HepG2 (cell line): Measurements from ENCODE around the gene KIF19. TPM values are rescaled to one million over a fixed set of nuclear protein-coding genes. Genes with fewer than 3 reads are reported as not detected.

Experiments
- AGO2 ChIP-seq: fragments of 200-400 bp; formaldehyde crosslinking; optimal IDR thresholded peaks from 2 replicates; pipeline ENCODE3; 2017; ENCODE audit warnings: mild to moderate bottlenecking, low read depth, low read length, moderate library complexity
- DNMT1 ChIP-seq: sonication (generic); formaldehyde crosslinking; IDR thresholded peaks from 2 replicates; pipeline ENCODE4 v1.5.1; 2020; ENCODE audit warnings: mild to moderate bottlenecking, missing genetic modification reagents
- FLYWCH1 ChIP-seq: sonication (generic); formaldehyde crosslinking; IDR thresholded peaks from 2 replicates; pipeline ENCODE4 v1.8.1; 2023; ENCODE audit warnings: mild to moderate bottlenecking, missing genetic modification reagents
- FOXC1 ChIP-seq: sonication (generic); formaldehyde crosslinking; IDR thresholded peaks from 2 replicates; pipeline ENCODE4 v1.8.0; 2022; ENCODE audit warnings: mild to moderate bottlenecking, missing genetic modification reagents, borderline replicate concordance
- GATAD2A ChIP-seq: IDR thresholded peaks from 2 replicates; pipeline ENCODE4 v1.6.1; 2016
- KAT7 ChIP-seq: IDR thresholded peaks from 2 replicates; pipeline ENCODE4 v1.6.1; 2018; ENCODE audit warnings: borderline replicate concordance, missing compliant biosample characterization
- MTF2 ChIP-seq: sonication (generic); formaldehyde crosslinking; IDR thresholded peaks from 2 replicates; pipeline ENCODE4 v1.5.0; 2020; ENCODE audit warnings: missing genetic modification reagents, borderline replicate concordance
- NFYB ChIP-seq: sonication (generic); formaldehyde crosslinking; IDR thresholded peaks from 2 replicates; pipeline ENCODE4 v1.4.0; 2020; ENCODE audit warnings: missing genetic modification reagents
- NFYC ChIP-seq: IDR thresholded peaks from 2 replicates; pipeline ENCODE4 v1.6.1; 2016; ENCODE audit warnings: missing genetic modification reagents, missing compliant biosample characterization
- NKX3-1 ChIP-seq: sonication (generic); formaldehyde crosslinking; IDR thresholded peaks from 2 replicates; pipeline ENCODE4 v1.5.0; 2020; ENCODE audit warnings: missing genetic modification reagents
- PITX1 ChIP-seq: sonication (generic); formaldehyde crosslinking; IDR thresholded peaks from 2 replicates; pipeline ENCODE4 v1.5.1; 2020; ENCODE audit warnings: mild to moderate bottlenecking, missing genetic modification reagents
- POLR2AphosphoS2 ChIP-seq: IDR thresholded peaks from 2 replicates; pipeline ENCODE4 v1.6.1; 2011; ENCODE audit warnings: low read depth, low read length, improper control_type of control experiment
- RBM39 ChIP-seq: fragments of 200-400 bp; formaldehyde crosslinking; IDR thresholded peaks from one replicate; pipeline ENCODE4 v1.6.1; 2018; ENCODE audit warnings: antibody characterized with exemption, mild to moderate bottlenecking, low read depth, low read length; ENCODE audit not compliant: poor library complexity, severe bottlenecking
- RCOR2 ChIP-seq: IDR thresholded peaks from 2 replicates; pipeline ENCODE4 v1.6.1; 2016; ENCODE audit warnings: missing biosample characterization, missing genetic modification reagents
- REXO4 ChIP-seq: sonication (generic); formaldehyde crosslinking; IDR thresholded peaks from 2 replicates; pipeline ENCODE4 v1.8.0; 2022; ENCODE audit warnings: missing genetic modification reagents, mild to moderate bottlenecking, borderline replicate concordance
- SP140L ChIP-seq: sonication (generic); formaldehyde crosslinking; IDR thresholded peaks from 2 replicates; pipeline ENCODE4 v1.4.0; 2020; ENCODE audit warnings: missing genetic modification reagents, borderline replicate concordance
- SRSF4 ChIP-seq: fragments of 200-400 bp; formaldehyde crosslinking; IDR thresholded peaks from one replicate; pipeline ENCODE4 v1.6.1; 2018; ENCODE audit warnings: mild to moderate bottlenecking, low read depth, low read length, moderate library complexity; ENCODE audit not compliant: poor library complexity, severe bottlenecking
- TAF1 ChIP-seq: sonication (generic); formaldehyde crosslinking; IDR thresholded peaks from 2 replicates; pipeline ENCODE4 v1.4.0; 2020; ENCODE audit warnings: missing genetic modification reagents
- TRIM24 ChIP-seq: sonication (generic); formaldehyde crosslinking; IDR thresholded peaks from 2 replicates; pipeline ENCODE4 v1.8.0; 2022; ENCODE audit warnings: mild to moderate bottlenecking, missing genetic modification reagents
- ZNF101 ChIP-seq: sonication (generic); formaldehyde crosslinking; IDR thresholded peaks from 2 replicates; pipeline ENCODE4 v1.4.0; 2020; ENCODE audit warnings: mild to moderate bottlenecking, low read depth, missing genetic modification reagents, borderline replicate concordance
- ZNF225 ChIP-seq: sonication (generic); formaldehyde crosslinking; IDR thresholded peaks from 2 replicates; pipeline ENCODE4 v1.4.0; 2020; ENCODE audit warnings: mild to moderate bottlenecking, missing genetic modification reagents
- ZNF34 ChIP-seq: sonication (generic); formaldehyde crosslinking; IDR thresholded peaks from 2 replicates; pipeline ENCODE4 v1.4.0; 2020; ENCODE audit warnings: mild to moderate bottlenecking, missing genetic modification reagents, borderline replicate concordance
- ZNF720 ChIP-seq: sonication (generic); formaldehyde crosslinking; IDR thresholded peaks from 2 replicates; pipeline ENCODE4 v1.4.0; 2020; ENCODE audit warnings: missing genetic modification reagents
- ZNF879 ChIP-seq: sonication (generic); formaldehyde crosslinking; IDR thresholded peaks from 2 replicates; pipeline ENCODE4 v1.8.1; 2023; ENCODE audit warnings: missing genetic modification reagents
- ZNF883 ChIP-seq: sonication (generic); formaldehyde crosslinking; IDR thresholded peaks from 2 replicates; pipeline ENCODE4 v1.5.1; 2020; ENCODE audit warnings: mild to moderate bottlenecking, missing genetic modification reagents; ENCODE audit errors: not compliant biosample characterization
- ZSCAN25 ChIP-seq: sonication (generic); formaldehyde crosslinking; IDR thresholded peaks from 2 replicates; pipeline ENCODE4 v1.8.0; 2022; ENCODE audit warnings: mild to moderate bottlenecking, missing genetic modification reagents
- polyA plus RNA-seq, 8 experiments: library from polyadenylated mRNA; depleted of rRNA in 3 of 8; stranded (reverse) in 7 of 8; unstranded in 1 of 8; fragments of >200 nt; fragmentation: Illumina TruSeq in 4 of 8; extraction: Trizol in 4 of 8; gene quantifications; 2 replicates each; pipeline versions ENCODE4 v1.2.1 to v1.2.3, GENCODE V29; 2011 to 2016; ENCODE audit warnings: low read depth in 4 of 8, missing spikeins in 1 of 8, mixed read lengths in 1 of 8; ENCODE audit not compliant: insufficient read depth in 1 of 8
- total RNA-seq, 5 experiments: library from RNA; depleted of rRNA; stranded (reverse); fragments of >200 nt; fragmentation: Illumina TruSeq; extraction: Trizol; gene quantifications; 2 replicates each; pipeline ENCODE4 v1.2.3, GENCODE V29; 2016; ENCODE audit warnings: low read depth in 1 of 5
- TF ChIP-seq, protein P1 (sequence below): sonication (generic); formaldehyde crosslinking; IDR thresholded peaks from 2 replicates; pipeline ENCODE4 v1.4.0; 2020; ENCODE audit warnings: missing genetic modification reagents
- TF ChIP-seq, protein P2 (sequence below): IDR thresholded peaks from 2 replicates; pipeline ENCODE4 v1.6.1; 2016; ENCODE audit warnings: missing compliant biosample characterization, missing genetic modification reagents, borderline replicate concordance
- TF ChIP-seq, protein P3 (sequence below): sonication (generic); formaldehyde crosslinking; IDR thresholded peaks from 2 replicates; pipeline ENCODE4 v1.8.1; 2022; ENCODE audit warnings: mild to moderate bottlenecking, missing genetic modification reagents

KIF19 gene
- total and polyA plus RNA-seq, 2 of the 13 experiments (the other 11 are each of a cell fraction or from before 2014, with no cell fraction given), result not detected

DNA sequence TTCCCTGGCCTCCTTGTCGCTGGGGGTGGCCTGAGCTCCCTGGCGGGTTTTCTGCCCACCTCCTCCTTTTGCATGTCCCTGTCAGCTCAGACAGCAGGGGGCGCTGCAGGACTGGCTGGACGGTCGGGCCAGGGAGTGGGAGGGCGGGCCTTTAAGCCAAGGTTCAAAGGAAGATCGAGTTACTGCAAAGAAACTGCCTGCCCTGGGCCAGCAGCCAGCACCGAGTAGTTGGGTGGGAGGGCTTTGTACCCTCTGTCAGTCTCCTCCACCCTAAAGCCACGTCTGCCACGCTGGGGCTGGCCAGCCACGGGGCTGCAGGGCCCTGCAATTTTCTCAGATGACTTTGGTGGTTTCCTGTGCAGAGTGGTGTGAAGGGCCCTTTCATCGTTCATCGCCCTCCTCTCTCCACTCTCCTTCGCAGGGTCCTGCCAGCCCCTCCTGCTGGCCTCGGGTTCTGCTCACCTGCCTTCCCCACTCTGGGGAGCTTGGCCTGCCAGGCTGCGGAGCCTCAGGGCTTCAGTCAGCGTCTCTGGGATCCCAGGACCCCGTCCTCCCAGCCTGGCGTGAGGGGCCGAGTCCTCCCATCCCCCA is 53.6 kb downstream of the KIF19 start (continued):
- TF ChIP-seq RBM39, result peak; percentile 59
- TF ChIP-seq, protein P1, sequence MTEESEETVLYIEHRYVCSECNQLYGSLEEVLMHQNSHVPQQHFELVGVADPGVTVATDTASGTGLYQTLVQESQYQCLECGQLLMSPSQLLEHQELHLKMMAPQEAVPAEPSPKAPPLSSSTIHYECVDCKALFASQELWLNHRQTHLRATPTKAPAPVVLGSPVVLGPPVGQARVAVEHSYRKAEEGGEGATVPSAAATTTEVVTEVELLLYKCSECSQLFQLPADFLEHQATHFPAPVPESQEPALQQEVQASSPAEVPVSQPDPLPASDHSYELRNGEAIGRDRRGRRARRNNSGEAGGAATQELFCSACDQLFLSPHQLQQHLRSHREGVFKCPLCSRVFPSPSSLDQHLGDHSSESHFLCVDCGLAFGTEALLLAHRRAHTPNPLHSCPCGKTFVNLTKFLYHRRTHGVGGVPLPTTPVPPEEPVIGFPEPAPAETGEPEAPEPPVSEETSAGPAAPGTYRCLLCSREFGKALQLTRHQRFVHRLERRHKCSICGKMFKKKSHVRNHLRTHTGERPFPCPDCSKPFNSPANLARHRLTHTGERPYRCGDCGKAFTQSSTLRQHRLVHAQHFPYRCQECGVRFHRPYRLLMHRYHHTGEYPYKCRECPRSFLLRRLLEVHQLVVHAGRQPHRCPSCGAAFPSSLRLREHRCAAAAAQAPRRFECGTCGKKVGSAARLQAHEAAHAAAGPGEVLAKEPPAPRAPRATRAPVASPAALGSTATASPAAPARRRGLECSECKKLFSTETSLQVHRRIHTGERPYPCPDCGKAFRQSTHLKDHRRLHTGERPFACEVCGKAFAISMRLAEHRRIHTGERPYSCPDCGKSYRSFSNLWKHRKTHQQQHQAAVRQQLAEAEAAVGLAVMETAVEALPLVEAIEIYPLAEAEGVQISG (CRISPR knock-in tag), result peak; percentile 60
- TF ChIP-seq SP140L, result no peak
- no peak for TF ChIP-seq ZNF101 (CRISPR knock-in tag)
- no peak for TF ChIP-seq REXO4 (CRISPR knock-in tag)
- no peak for TF ChIP-seq AGO2
- TF ChIP-seq ZNF34 (CRISPR knock-in tag), result no peak
- TF ChIP-seq, protein P2, sequence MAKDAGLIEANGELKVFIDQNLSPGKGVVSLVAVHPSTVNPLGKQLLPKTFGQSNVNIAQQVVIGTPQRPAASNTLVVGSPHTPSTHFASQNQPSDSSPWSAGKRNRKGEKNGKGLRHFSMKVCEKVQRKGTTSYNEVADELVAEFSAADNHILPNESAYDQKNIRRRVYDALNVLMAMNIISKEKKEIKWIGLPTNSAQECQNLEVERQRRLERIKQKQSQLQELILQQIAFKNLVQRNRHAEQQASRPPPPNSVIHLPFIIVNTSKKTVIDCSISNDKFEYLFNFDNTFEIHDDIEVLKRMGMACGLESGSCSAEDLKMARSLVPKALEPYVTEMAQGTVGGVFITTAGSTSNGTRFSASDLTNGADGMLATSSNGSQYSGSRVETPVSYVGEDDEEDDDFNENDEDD, result peak; percentile 38; the same call in 1 of the 2 replicates
- TF ChIP-seq GATAD2A (CRISPR knock-in tag), result peak; percentile 58; the same call in 1 of the 2 replicates
- TF ChIP-seq TRIM24 (CRISPR knock-in tag), result no peak
- TF ChIP-seq ZNF720 (CRISPR knock-in tag), result no peak
- TF ChIP-seq RCOR2 (CRISPR knock-in tag), result no peak
- no peak for TF ChIP-seq ZNF879 (CRISPR knock-in tag)
- no peak for TF ChIP-seq NKX3-1
- no peak for TF ChIP-seq NFYC (CRISPR knock-in tag)
- no peak for TF ChIP-seq ZNF883
- TF ChIP-seq ZNF225 (CRISPR knock-in tag), result 0 out of 2 replicates have a peak, but pooled peaks have one; percentile 71
- TF ChIP-seq PITX1 (CRISPR knock-in tag), result peak; percentile 86; the same call in 1 of the 2 replicates
- TF ChIP-seq FOXC1 (CRISPR knock-in tag), result no peak
- TF ChIP-seq ZSCAN25 (CRISPR knock-in tag), result no peak
- TF ChIP-seq, protein P3, sequence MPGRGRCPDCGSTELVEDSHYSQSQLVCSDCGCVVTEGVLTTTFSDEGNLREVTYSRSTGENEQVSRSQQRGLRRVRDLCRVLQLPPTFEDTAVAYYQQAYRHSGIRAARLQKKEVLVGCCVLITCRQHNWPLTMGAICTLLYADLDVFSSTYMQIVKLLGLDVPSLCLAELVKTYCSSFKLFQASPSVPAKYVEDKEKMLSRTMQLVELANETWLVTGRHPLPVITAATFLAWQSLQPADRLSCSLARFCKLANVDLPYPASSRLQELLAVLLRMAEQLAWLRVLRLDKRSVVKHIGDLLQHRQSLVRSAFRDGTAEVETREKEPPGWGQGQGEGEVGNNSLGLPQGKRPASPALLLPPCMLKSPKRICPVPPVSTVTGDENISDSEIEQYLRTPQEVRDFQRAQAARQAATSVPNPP (CRISPR knock-in tag), result no peak
- TF ChIP-seq TAF1, result no peak
- TF ChIP-seq MTF2, result no peak
- no peak for TF ChIP-seq DNMT1 (CRISPR knock-in tag)
- TF ChIP-seq FLYWCH1 (CRISPR knock-in tag), result no peak
- no peak for TF ChIP-seq NFYB (CRISPR knock-in tag)
- TF ChIP-seq SRSF4, result no peak
- TF ChIP-seq KAT7, result no peak
- TF ChIP-seq POLR2AphosphoS2, result no peak
